Breast epithelium (tissue), 4 donors: Measurements from ENCODE around the gene ZNF691. TPM values are rescaled to one million over a fixed set of nuclear protein-coding genes. Genes with fewer than 3 reads are reported as not detected.

Experiments used
- DNase-seq, 2 donors: peaks; one replicate each; pipeline ENCODE4 v3.0.0-alpha.2; 2019; ENCODE audit warnings: low spot score in 2 of 2
- H3K27ac ChIP-seq, 2 donors: fragments of 200-600 bp; sonication (generic) in 1 of 2; one replicate each; pipeline ENCODE4 v1.5.1; 2016 to 2019; ENCODE audit warnings: mild to moderate bottlenecking in 1 of 2
- H3K27me3 ChIP-seq, 2 donors: fragments of 200-600 bp; sonication (generic) in 1 of 2; one replicate each; pipeline versions ENCODE4 v1.5.1 to v1.6.0; 2017 to 2019; ENCODE audit warnings: control low read depth in 1 of 2, mild to moderate bottlenecking in 1 of 2
- H3K36me3 ChIP-seq: fragments of 200-600 bp; one replicate; pipeline ENCODE4 v1.5.1; 2019
- H3K4me1 ChIP-seq, 2 donors: fragments of 200-600 bp; sonication (generic); one replicate each; pipeline ENCODE4 v1.5.1; 2016 to 2019; ENCODE audit warnings: control low read depth in 1 of 2
- H3K4me3 ChIP-seq, 3 donors: fragments of 200-600 bp; sonication (generic); 1 replicate in 2 of 3; 2 replicates in 1 of 3; pipeline ENCODE4 v1.5.1; 2016 to 2019; ENCODE audit warnings: mild to moderate bottlenecking in 3 of 3, moderate library complexity in 2 of 3
- H3K9me3 ChIP-seq, 2 donors: fragments of 200-600 bp; sonication (generic) in 1 of 2; one replicate each; pipeline ENCODE4 v1.5.1; 2016 to 2019; ENCODE audit warnings: control low read depth in 1 of 2
- CTCF ChIP-seq, 3 donors: fragments of 450-650 bp; IDR thresholded peaks; one replicate each; pipeline ENCODE4 v1.5.1; 2016 to 2017; ENCODE audit warnings: antibody characterized with exemption in 3 of 3, mild to moderate bottlenecking in 3 of 3, moderate library complexity in 3 of 3
- POLR2A ChIP-seq: fragments of 450-650 bp; IDR thresholded peaks from one replicate; pipeline ENCODE4 v1.6.1; 2016; ENCODE audit warnings: antibody characterized with exemption, mild to moderate bottlenecking, moderate library complexity
- POLR2AphosphoS5 ChIP-seq, 3 donors: sonication (generic); formaldehyde crosslinking; IDR thresholded peaks; one replicate each; pipeline ENCODE4 v1.6.1; 2017; ENCODE audit warnings: antibody characterized with exemption in 3 of 3
- intact Hi-C: fragments of 100-400 bp; cut with DNase I; formaldehyde crosslinking; loops from one replicate; pipeline ENCODE4 v1.15.1; 2023; ENCODE audit warnings: low total_unique reads
- total RNA-seq, 3 donors: library from RNA; depleted of rRNA; stranded (reverse); fragments of >200 nt; gene quantifications; one replicate each; pipeline ENCODE4 v1.1.0, GENCODE V29; 2016

ZNF691 gene
- 10 to 100 TPM in 2 of 3 donors, 1 to 10 TPM in 1; 5.8 to 18.4 (median 10.5) TPM for total RNA-seq

- Histone ChIP-seq H3K4me3 (peak within 1 kb of the TSS; percentile 74 to 93 (median 84)), H3K9me3 (peaks cover 0 to 7% of the 10 kb centered on the region in 2 donors), H3K27ac (peak within 1 kb of the TSS; percentile 79 to 85), H3K36me3 (no peaks in the 10 kb centered on the region), H3K4me1 (peaks cover 0 to 6% of the 10 kb centered on the region in 2 donors), H3K27me3 (no peaks in the 10 kb centered on the region)
- intact Hi-C loops: loop anchor here (10.0 kb wide), 1 partner anchor 1108 kb away; no protein-coding TSS in a partner anchor
- DNase-seq: peak; percentile 93 to 97
- TF ChIP-seq POLR2A (peak; percentile 57), CTCF (IDR thresholded peaks at IDR 0.05) (peak in 2 of 3 donors; percentile 11 to 38), POLR2AphosphoS5 (IDR thresholded peaks at IDR 0.05) (peak; percentile 61 to 75 (median 69))
These were observed at the start of gene ZNF691 for GRCh38 chr1:42846257-42847110. ZNF691 (plus strand) TSS chr1:42846613; CDS start chr1:42849659, 3,046 bp downstream.

GRCh38 chr1:42797414-42797813 is 49.0 kb upstream of the ZNF691 start:
- TF ChIP-seq CTCF (IDR thresholded peaks at IDR 0.05): no peak
- no peak for TF ChIP-seq POLR2A
- no peak for TF ChIP-seq POLR2AphosphoS5 (IDR thresholded peaks at IDR 0.05)
- Histone ChIP-seq H3K4me1 (no peaks in the 10 kb centered on the region), H3K27ac (no peak overlapping the region), H3K27me3 (no peaks in the 10 kb centered on the region), H3K36me3 (no peaks in the 10 kb centered on the region), H3K4me3 (no peak overlapping the region), H3K9me3 (no peaks in the 10 kb centered on the region)
- intact Hi-C loops: no loop called here
- no peak for DNase-seq

GRCh38 chr1:42797979-42798378 is 48.4 kb upstream of the ZNF691 start:
- H3K36me3 ChIP-seq: no peaks in the 10 kb centered on the region
- no peak overlapping the region for H3K4me3 ChIP-seq
- no peak overlapping the region for H3K27ac ChIP-seq
- intact Hi-C loops: no loop called here
- no peaks in the 10 kb centered on the region for H3K4me1 ChIP-seq
- H3K9me3 ChIP-seq: no peaks in the 10 kb centered on the region
- DNase-seq: no peak
- no peaks in the 10 kb centered on the region for H3K27me3 ChIP-seq
- TF ChIP-seq POLR2AphosphoS5 (IDR thresholded peaks at IDR 0.05) (no peak), POLR2A (no peak), CTCF (IDR thresholded peaks at IDR 0.05) (no peak)

- Histone ChIP-seq H3K4me3 (no peak overlapping the region), H3K36me3 (no peaks in the 10 kb centered on the region), H3K9me3 (no peaks in the 10 kb centered on the region), H3K27me3 (no peaks in the 10 kb centered on the region), H3K4me1 (no peaks in the 10 kb centered on the region), H3K27ac (no peak overlapping the region)
- intact Hi-C loops: no loop called here
- no peak for DNase-seq
- TF ChIP-seq CTCF (IDR thresholded peaks at IDR 0.05): no peak
- TF ChIP-seq POLR2A: no peak
- no peak for TF ChIP-seq POLR2AphosphoS5 (IDR thresholded peaks at IDR 0.05)
These were observed 44.5 kb upstream of the ZNF691 start for GRCh38 chr1:42801832-42802473.

GRCh38 chr1:42806171-42806570 is 40.2 kb upstream of the ZNF691 start:
- no peak overlapping the region for H3K27ac ChIP-seq
- no peak overlapping the region for H3K4me3 ChIP-seq
- TF ChIP-seq POLR2A: no peak
- no peak for TF ChIP-seq CTCF (IDR thresholded peaks at IDR 0.05)
- no peak for TF ChIP-seq POLR2AphosphoS5 (IDR thresholded peaks at IDR 0.05)
- DNase-seq: no peak
- H3K4me1 ChIP-seq: no peaks in the 10 kb centered on the region
- intact Hi-C loops: no loop called here
- H3K9me3 ChIP-seq: no peaks in the 10 kb centered on the region
- H3K36me3 ChIP-seq: no peaks in the 10 kb centered on the region
- H3K27me3 ChIP-seq: no peaks in the 10 kb centered on the region
